ENCODE measurements around the gene TSPAN9.

The TSPAN9 gene

GRCh38 chr12:3316776-3317480 lies 239.7 kb downstream of the TSPAN9 start:
- Histone ChIP-seq H3K79me2 (ENCODE audit: insufficient read depth, low read length) (no peaks in the 10 kb centered on the region), H3K4me2 (ENCODE audit: low read depth, low read length, poor library complexity, severe bottlenecking) (no peak overlapping the region), H3K27ac (ENCODE audit: low read depth, low read length) (no peak overlapping the region), H3F3A (ENCODE audit: insufficient read depth) (no peaks in the 10 kb centered on the region), H3K27me3 (ENCODE audit: low read length) (no peaks in the 10 kb centered on the region), H3K4me3 (ENCODE audit: insufficient read depth, low read length, poor library complexity, severe bottlenecking) (no peak overlapping the region), H3K9me3 (ENCODE audit: insufficient read depth, low read length) (no peaks in the 10 kb centered on the region), H3K36me3 (ENCODE audit: low read length) (no peaks in the 10 kb centered on the region), H2AFZ (ENCODE audit: low read depth, low read length, severe bottlenecking) (no peak overlapping the region), H3K9me2 (replicated peaks; ENCODE audit: insufficient read depth, low read length) (no peaks in the 10 kb centered on the region), H3K9ac (ENCODE audit: low read length) (no peak overlapping the region), H4K20me1 (ENCODE audit: low read depth, low read length) (no peaks in the 10 kb centered on the region)
- TF ChIP-seq EZH2phosphoT487 (conservative IDR thresholded peaks at IDR 0.05; ENCODE audit: low read length) (no peak), CTCF (IDR thresholded peaks at IDR 0.05; ENCODE audit: insufficient read depth, low read length, poor library complexity, severe bottlenecking) (no peak)

GRCh38 chr12:3317481-3317815 lies 240.3 kb downstream of the TSPAN9 start:
- H3K36me3 ChIP-seq (ENCODE audit: low read length): no peaks in the 10 kb centered on the region
- no peaks in the 10 kb centered on the region for H3K27me3 ChIP-seq (ENCODE audit: low read length)

GRCh38 chr12:3317841-3318501 lies 240.8 kb downstream of the TSPAN9 start:
- H3K9me3 ChIP-seq (ENCODE audit: insufficient read depth, low read length): no peaks in the 10 kb centered on the region
- H3K27ac ChIP-seq (ENCODE audit: low read depth, low read length): no peak overlapping the region
- no peaks in the 10 kb centered on the region for H3K9me2 ChIP-seq (replicated peaks; ENCODE audit: insufficient read depth, low read length)
- no peak for TF ChIP-seq CTCF (IDR thresholded peaks at IDR 0.05; ENCODE audit: insufficient read depth, low read length, poor library complexity, severe bottlenecking)
- no peak for TF ChIP-seq EZH2phosphoT487 (conservative IDR thresholded peaks at IDR 0.05; ENCODE audit: low read length)
- H3F3A ChIP-seq (ENCODE audit: insufficient read depth): no peaks in the 10 kb centered on the region
- H3K9ac ChIP-seq (ENCODE audit: low read length): no peak overlapping the region
- no peaks in the 10 kb centered on the region for H3K36me3 ChIP-seq (ENCODE audit: low read length)
- H2AFZ ChIP-seq (ENCODE audit: low read depth, low read length, severe bottlenecking): no peak overlapping the region
- no peaks in the 10 kb centered on the region for H3K79me2 ChIP-seq (ENCODE audit: insufficient read depth, low read length)
- no peak overlapping the region for H3K4me2 ChIP-seq (ENCODE audit: low read depth, low read length, poor library complexity, severe bottlenecking)
- H4K20me1 ChIP-seq (ENCODE audit: low read depth, low read length): no peaks in the 10 kb centered on the region
- no peak overlapping the region for H3K4me3 ChIP-seq (ENCODE audit: insufficient read depth, low read length, poor library complexity, severe bottlenecking)
- no peaks in the 10 kb centered on the region for H3K27me3 ChIP-seq (ENCODE audit: low read length)

More at GRCh38 chr12:3317481-3317815, 240.3 kb downstream of the TSPAN9 start:
- no peaks in the 10 kb centered on the region for H3F3A ChIP-seq (ENCODE audit: insufficient read depth)
- no peak overlapping the region for H3K27ac ChIP-seq (ENCODE audit: low read depth, low read length)
- H3K4me3 ChIP-seq (ENCODE audit: insufficient read depth, low read length, poor library complexity, severe bottlenecking): no peak overlapping the region
- no peak overlapping the region for H3K4me2 ChIP-seq (ENCODE audit: low read depth, low read length, poor library complexity, severe bottlenecking)
- H3K9ac ChIP-seq (ENCODE audit: low read length): no peak overlapping the region
- H2AFZ ChIP-seq (ENCODE audit: low read depth, low read length, severe bottlenecking): no peak overlapping the region
- no peaks in the 10 kb centered on the region for H3K9me3 ChIP-seq (ENCODE audit: insufficient read depth, low read length)
- no peaks in the 10 kb centered on the region for H3K79me2 ChIP-seq (ENCODE audit: insufficient read depth, low read length)
- no peaks in the 10 kb centered on the region for H4K20me1 ChIP-seq (ENCODE audit: low read depth, low read length)
- no peaks in the 10 kb centered on the region for H3K9me2 ChIP-seq (replicated peaks; ENCODE audit: insufficient read depth, low read length)
- no peak for TF ChIP-seq CTCF (IDR thresholded peaks at IDR 0.05; ENCODE audit: insufficient read depth, low read length, poor library complexity, severe bottlenecking)

All from SU-DHL-6 (cell line).